ENCODE measurements around the gene INSL3.

The INSL3 gene

DNA sequence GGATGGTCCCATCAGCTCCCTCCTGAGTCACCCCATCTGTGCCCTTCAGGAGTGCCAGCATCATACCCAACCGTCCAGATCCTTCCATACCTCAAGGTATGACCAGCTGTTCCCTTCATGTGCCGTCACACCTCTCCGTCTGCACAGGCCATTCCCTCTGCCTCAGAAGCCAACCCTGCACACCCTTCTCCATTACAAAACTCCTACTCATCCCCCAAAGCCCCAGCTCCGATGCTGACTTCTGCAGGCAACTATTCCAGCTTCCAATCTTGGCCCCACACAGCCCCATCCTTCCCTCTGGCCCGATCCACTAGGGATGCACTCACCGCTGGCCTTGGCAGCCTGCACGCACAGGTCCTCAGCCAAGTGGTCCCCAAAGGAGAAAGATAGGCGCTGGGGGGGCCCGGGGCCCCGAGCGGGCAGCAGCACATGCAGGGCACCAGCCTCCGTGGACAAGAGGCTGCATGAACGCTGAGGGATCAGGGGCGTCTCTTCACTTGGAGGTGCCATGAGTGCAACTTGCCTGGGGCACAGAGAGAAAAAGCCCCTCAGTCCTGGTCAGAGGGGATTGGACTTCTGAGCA, 22.7 kb upstream of the INSL3 start:
- H3K9me3 ChIP-seq (ENCODE audit: severe bottlenecking), result no peaks in the 10 kb centered on the region
- H3K27ac ChIP-seq (ENCODE audit: poor library complexity, severe bottlenecking), result no peak overlapping the region

DNA sequence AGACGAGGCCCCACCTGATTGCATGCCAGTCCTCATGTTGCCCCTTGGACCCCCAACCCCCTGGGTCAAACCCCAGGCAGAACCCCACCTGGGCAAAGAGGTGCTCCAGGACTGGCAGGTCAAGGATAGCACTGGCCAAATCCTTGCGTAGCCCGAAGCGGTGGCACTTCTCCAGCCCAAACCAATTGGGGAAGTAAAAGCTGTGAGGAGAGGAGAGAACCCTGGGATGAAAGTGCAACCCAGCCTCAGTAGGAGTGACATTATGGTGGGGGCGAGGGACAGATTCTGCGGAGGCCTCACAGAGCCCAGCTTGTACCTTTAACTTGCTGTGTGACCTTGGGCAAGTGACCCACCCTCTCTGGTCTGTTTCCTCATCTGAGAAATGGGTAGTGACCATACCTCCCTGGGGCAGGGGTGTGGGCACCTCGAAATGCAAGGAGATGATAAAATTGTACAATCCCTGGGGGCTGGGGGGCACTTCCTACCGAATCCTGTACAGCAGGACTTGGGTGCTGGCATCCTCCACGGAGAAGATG, 22.0 kb upstream of the INSL3 start:
- TF ChIP-seq CTCF (IDR thresholded peaks at IDR 0.05; ENCODE audit: poor library complexity, severe bottlenecking), result no peak
- Histone ChIP-seq H3K4me3 (ENCODE audit: severe bottlenecking) (peak overlapping the region; percentile 48), H3K27ac (ENCODE audit: poor library complexity, severe bottlenecking) (no peak overlapping the region), H3K36me3 (ENCODE audit: low read depth) (no peaks in the 10 kb centered on the region), H3K4me1 (ENCODE audit: insufficient read depth, poor library complexity, severe bottlenecking) (no peaks in the 10 kb centered on the region), H3K9me3 (ENCODE audit: severe bottlenecking) (no peaks in the 10 kb centered on the region), H3K27me3 (ENCODE audit: insufficient read depth, poor library complexity, severe bottlenecking) (no peaks in the 10 kb centered on the region)
- no peak for DNase-seq (ENCODE audit: low spot score)
- no peak for ATAC-seq (ENCODE audit: low read depth)

More for the DNA sequence above, 22.7 kb upstream of the INSL3 start:
- H3K36me3 ChIP-seq (ENCODE audit: low read depth), result no peaks in the 10 kb centered on the region
- H3K4me1 ChIP-seq (ENCODE audit: insufficient read depth, poor library complexity, severe bottlenecking), result no peaks in the 10 kb centered on the region
- ATAC-seq (ENCODE audit: low read depth), result no peak
- H3K27me3 ChIP-seq (ENCODE audit: insufficient read depth, poor library complexity, severe bottlenecking), result no peaks in the 10 kb centered on the region
- no peak overlapping the region for H3K4me3 ChIP-seq (ENCODE audit: severe bottlenecking)
- no peak for TF ChIP-seq CTCF (IDR thresholded peaks at IDR 0.05; ENCODE audit: poor library complexity, severe bottlenecking)
- no peak for DNase-seq (ENCODE audit: low spot score)

DNA sequence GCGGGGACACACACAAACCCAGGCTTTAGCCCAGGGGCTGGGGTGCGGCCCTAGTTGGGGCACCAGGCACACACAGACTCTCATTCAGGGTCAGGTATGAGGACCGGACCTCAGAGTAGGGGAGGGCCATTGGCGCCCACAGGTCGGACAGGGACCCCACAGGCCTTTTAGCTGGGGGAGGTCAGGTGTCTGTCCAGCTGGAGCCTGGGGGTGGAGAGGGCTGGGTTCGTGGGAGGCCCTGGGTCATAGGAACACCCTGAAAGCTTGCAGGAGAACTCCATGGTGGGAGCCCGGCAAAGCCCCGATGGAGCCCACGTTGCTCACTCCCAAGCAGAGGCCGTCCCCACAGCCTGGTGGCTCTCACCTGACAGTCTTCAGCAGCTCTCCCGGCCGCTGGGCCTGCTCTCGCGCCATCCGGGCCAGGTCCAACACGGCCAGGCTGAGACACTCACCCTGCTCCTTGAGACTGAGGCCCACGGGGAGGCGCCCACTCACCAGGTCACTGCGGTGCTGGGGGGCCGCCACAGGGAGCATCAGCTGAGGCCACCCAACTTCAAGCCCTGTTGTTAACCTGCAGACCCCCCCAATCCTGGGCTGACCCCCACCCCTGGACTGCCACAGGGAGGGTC, 21.5 kb upstream of the INSL3 start:
- no peak for TF ChIP-seq CTCF (IDR thresholded peaks at IDR 0.05; ENCODE audit: poor library complexity, severe bottlenecking)
- ATAC-seq (ENCODE audit: low read depth), result no peak
- Histone ChIP-seq H3K36me3 (ENCODE audit: low read depth) (no peaks in the 10 kb centered on the region), H3K9me3 (ENCODE audit: severe bottlenecking) (no peaks in the 10 kb centered on the region), H3K27me3 (ENCODE audit: insufficient read depth, poor library complexity, severe bottlenecking) (no peaks in the 10 kb centered on the region), H3K4me1 (ENCODE audit: insufficient read depth, poor library complexity, severe bottlenecking) (no peaks in the 10 kb centered on the region), H3K4me3 (ENCODE audit: severe bottlenecking) (peak overlapping the region; percentile 48), H3K27ac (ENCODE audit: poor library complexity, severe bottlenecking) (no peak overlapping the region)
- DNase-seq (ENCODE audit: low spot score), result no peak

- H3K27me3 ChIP-seq (ENCODE audit: insufficient read depth, poor library complexity, severe bottlenecking), result no peaks in the 10 kb centered on the region
- peak; percentile 84 for ATAC-seq (ENCODE audit: low read depth)
- no peak for TF ChIP-seq CTCF (IDR thresholded peaks at IDR 0.05; ENCODE audit: poor library complexity, severe bottlenecking)
- peak; percentile 92 for DNase-seq (ENCODE audit: low spot score)
- no peaks in the 10 kb centered on the region for H3K9me3 ChIP-seq (ENCODE audit: severe bottlenecking)
- no peaks in the 10 kb centered on the region for H3K36me3 ChIP-seq (ENCODE audit: low read depth)
- H3K27ac ChIP-seq (ENCODE audit: poor library complexity, severe bottlenecking), result no peak overlapping the region
- peak overlapping the region; percentile 48 for H3K4me3 ChIP-seq (ENCODE audit: severe bottlenecking)
- no peaks in the 10 kb centered on the region for H3K4me1 ChIP-seq (ENCODE audit: insufficient read depth, poor library complexity, severe bottlenecking)
Observed at GRCh38 chr19:17841810-17842662, 20.7 kb upstream of the INSL3 start.
